WI38 (cell line): Measurements from ENCODE around the gene FAM186B.

ENCODE experiments used
- H3K4me3 ChIP-seq: 2 replicates; pipeline ENCODE4 v1.5.1; 2011; ENCODE audit warnings: low read depth, mild to moderate bottlenecking, control low read depth, low read length
- TF ChIP-seq, protein P1 (sequence below): IDR thresholded peaks from 2 replicates; pipeline ENCODE4 v1.5.1; 2012; ENCODE audit warnings: low read depth, mild to moderate bottlenecking, control low read depth, low read length

Gene FAM186B

DNA sequence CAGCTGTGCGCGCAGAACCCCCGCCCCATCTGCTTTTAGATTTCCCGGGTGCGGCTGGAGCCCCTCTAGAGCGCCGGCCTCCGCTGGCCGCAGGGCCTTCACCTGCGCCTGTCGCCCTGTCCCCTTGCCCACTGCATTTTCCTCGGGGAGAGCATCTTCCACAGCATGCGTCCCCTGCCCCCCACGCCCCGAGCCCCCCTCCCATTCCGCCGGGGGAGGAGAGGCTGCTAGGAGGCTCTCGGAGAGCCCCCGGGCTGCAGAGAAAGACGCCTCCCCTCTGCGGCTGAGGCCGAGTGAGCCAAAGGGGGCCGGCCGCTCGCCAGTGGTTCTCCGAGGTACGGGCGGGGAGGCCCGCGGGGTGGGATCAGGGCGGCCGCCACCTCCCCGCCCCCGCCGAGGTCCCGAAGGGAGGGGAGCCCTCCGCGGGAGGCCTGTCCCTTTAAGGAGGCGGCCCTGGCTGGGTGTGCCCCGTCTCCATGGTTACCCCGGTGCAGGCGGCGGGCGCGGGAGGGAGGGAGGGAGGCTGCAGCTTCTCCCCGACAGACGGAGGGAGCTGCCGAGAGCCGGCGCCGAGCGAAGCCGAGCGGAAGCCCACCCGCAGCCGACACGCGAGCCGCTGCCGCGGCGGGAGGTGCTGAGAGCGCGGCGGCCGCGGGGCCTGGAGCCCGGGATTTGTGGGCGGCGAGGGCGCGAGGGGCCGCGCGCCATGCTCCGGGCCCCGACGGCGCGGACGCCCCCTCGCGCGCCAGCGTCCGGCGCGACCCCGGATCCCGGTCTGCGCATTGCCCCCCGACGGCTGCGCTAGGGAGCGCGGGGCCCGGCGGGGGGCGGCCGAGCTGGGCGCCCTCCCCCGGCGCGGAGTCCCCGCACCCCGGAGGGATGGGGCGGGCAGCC, 66.7 kb downstream of the FAM186B start, which contains the start of gene KCNH3:
Gene KCNH3, plus strand, starts transcription at position 521 of the 894 bp plus-strand sequence. CDS start 387 bp downstream, outside the sequence.
- peak within 1 kb of the TSS; percentile 42 for H3K4me3 ChIP-seq

DNA sequence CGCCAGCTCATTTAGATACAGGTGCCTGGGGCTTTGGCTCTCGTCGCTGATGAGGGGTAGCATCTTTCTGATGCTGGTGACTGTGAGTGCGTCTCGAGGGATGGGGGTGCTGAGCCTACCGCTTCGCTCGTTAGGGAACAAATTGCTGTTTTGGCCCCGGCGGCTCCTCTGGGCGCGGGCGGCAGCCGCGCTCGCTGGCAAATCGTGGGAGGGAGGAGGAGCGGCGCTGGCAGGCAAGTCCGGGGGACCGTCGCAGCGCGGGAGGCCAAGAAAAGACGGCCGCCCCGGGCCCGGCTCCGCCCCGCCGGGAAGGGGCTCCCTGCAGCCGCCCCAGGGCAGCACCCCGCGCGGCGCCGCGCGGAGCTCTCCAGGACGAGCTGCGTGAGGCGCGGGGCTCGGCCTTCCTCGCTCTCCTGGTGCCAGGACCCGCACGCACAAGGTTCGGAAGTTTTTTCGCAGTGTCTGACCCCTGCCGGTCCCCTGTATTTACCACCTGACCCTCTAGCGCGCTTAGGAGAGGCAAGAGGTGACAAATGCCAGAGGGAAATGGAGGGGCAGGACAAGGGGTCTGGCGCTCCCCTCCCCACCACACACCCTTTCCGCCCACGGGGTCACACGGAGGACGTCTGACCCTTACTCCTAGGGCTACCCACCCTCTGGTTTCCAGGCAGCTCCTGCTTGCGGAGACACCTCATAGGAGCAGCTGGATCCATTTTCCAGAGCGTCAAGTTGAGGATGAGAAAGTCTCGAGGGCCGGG, 67.5 kb downstream of the FAM186B start:
- TF ChIP-seq, protein P1, sequence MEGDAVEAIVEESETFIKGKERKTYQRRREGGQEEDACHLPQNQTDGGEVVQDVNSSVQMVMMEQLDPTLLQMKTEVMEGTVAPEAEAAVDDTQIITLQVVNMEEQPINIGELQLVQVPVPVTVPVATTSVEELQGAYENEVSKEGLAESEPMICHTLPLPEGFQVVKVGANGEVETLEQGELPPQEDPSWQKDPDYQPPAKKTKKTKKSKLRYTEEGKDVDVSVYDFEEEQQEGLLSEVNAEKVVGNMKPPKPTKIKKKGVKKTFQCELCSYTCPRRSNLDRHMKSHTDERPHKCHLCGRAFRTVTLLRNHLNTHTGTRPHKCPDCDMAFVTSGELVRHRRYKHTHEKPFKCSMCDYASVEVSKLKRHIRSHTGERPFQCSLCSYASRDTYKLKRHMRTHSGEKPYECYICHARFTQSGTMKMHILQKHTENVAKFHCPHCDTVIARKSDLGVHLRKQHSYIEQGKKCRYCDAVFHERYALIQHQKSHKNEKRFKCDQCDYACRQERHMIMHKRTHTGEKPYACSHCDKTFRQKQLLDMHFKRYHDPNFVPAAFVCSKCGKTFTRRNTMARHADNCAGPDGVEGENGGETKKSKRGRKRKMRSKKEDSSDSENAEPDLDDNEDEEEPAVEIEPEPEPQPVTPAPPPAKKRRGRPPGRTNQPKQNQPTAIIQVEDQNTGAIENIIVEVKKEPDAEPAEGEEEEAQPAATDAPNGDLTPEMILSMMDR, result no peak
- H3K4me3 ChIP-seq, result peak overlapping the region; percentile 42

More for the DNA sequence above, 66.7 kb downstream of the FAM186B start, which contains the start of gene KCNH3:
- TF ChIP-seq, protein P1, result no peak
